HL-60 (cell line): Measurements from ENCODE around the gene SUPT5H.

Experiments
- DNase-seq, 2 experiments: peaks; one replicate each; pipeline ENCODE4 v3.0.0-alpha.2; 2010 to 2020; ENCODE audit warnings: low read depth in 1 of 2, low spot score in 1 of 2
- H3K27ac ChIP-seq: fragments of 250-450 bp; sonication (Bioruptor Pico); replicated peaks from 2 replicates; pipeline ENCODE4 v1.5.1; 2020; ENCODE audit warnings: mild to moderate bottlenecking, moderate library complexity
- H3K27me3 ChIP-seq: fragments of 250-450 bp; sonication (Bioruptor Pico); 2 replicates; pipeline ENCODE4 v1.5.1; 2021; ENCODE audit warnings: mild to moderate bottlenecking, moderate library complexity; ENCODE audit not compliant: insufficient read depth, poor library complexity, severe bottlenecking
- H3K4me3 ChIP-seq: replicated peaks from 2 replicates; pipeline ENCODE4 v1.5.1; 2011; ENCODE audit warnings: mild to moderate bottlenecking, control low read depth, low read length; ENCODE audit not compliant: insufficient read depth
- CTCF ChIP-seq: IDR thresholded peaks from one replicate; pipeline ENCODE4 v1.5.1; 2011; ENCODE audit warnings: low read length, control low read depth, inconsistent platforms; ENCODE audit not compliant: insufficient read depth
- GABPA ChIP-seq: IDR thresholded peaks from 2 replicates; pipeline ENCODE4 v1.6.1; 2012; ENCODE audit warnings: low read depth
- POLR2AphosphoS5 ChIP-seq: IDR thresholded peaks from 2 replicates; pipeline ENCODE4 v1.6.1; 2012; ENCODE audit warnings: low read depth
- REST ChIP-seq: IDR thresholded peaks from 2 replicates; pipeline ENCODE4 v1.6.1; 2012; ENCODE audit warnings: low read depth; ENCODE audit not compliant: insufficient replicate concordance
- SPI1 ChIP-seq: IDR thresholded peaks from 2 replicates; pipeline ENCODE4 v1.6.1; 2012; ENCODE audit warnings: low read depth, mild to moderate bottlenecking, borderline replicate concordance

Gene SUPT5H

GRCh38 chr19:39483141-39483540, 37.8 kb downstream of the SUPT5H start:
- DNase-seq: no peak
- no peaks in the 10 kb centered on the region for H3K27me3 ChIP-seq
- H3K27ac ChIP-seq: no peak overlapping the region
- H3K4me3 ChIP-seq: no peak overlapping the region
- TF ChIP-seq REST: no peak
- TF ChIP-seq GABPA: no peak

- DNase-seq: no peak
- no peak overlapping the region for H3K27ac ChIP-seq
Measured at GRCh38 chr19:39489756-39490155, 44.4 kb downstream of the SUPT5H start.

GRCh38 chr19:39492225-39492624, 46.8 kb downstream of the SUPT5H start:
- no peak for DNase-seq
- Histone ChIP-seq H3K4me3 (no peak overlapping the region), H3K27ac (no peak overlapping the region), H3K27me3 (peaks cover 6% of the 10 kb centered on the region)
- no peak for TF ChIP-seq GABPA

More at GRCh38 chr19:39489756-39490155, 44.4 kb downstream of the SUPT5H start:
- no peak for TF ChIP-seq GABPA
- no peak for TF ChIP-seq POLR2AphosphoS5
- no peak for TF ChIP-seq REST
- no peak for TF ChIP-seq SPI1
- no peak for TF ChIP-seq CTCF
- Histone ChIP-seq H3K27me3 (no peaks in the 10 kb centered on the region), H3K4me3 (no peak overlapping the region)

- no peak overlapping the region for H3K27ac ChIP-seq
- no peak for DNase-seq
- peaks cover 11% of the 10 kb centered on the region for H3K27me3 ChIP-seq
- no peak overlapping the region for H3K4me3 ChIP-seq
- no peak for TF ChIP-seq GABPA
- TF ChIP-seq POLR2AphosphoS5: no peak
- TF ChIP-seq CTCF: no peak
- TF ChIP-seq REST: no peak
Measured at GRCh38 chr19:39492788-39493187, 47.4 kb downstream of the SUPT5H start.
